GM23338 (cell line): ENCODE results near the gene CATSPERD. TPM values are rescaled to one million over a fixed set of nuclear protein-coding genes. Genes with fewer than 3 reads are reported as not detected.

Source experiments
- ATAC-seq: fragments of 200-7000 bp; cut with Tn5 transposase; 3 replicates; pipeline ENCODE4 v1.9.1; 2020
- DNase-seq: peaks from one replicate; pipeline ENCODE4 v3.0.0-alpha.2; 2015; ENCODE audit warnings: low spot score
- H2AFZ ChIP-seq: fragments of 200-600 bp; sonication (generic); 2 replicates; pipeline ENCODE4 v1.8.0; 2016; ENCODE audit warnings: antibody characterized with exemption, mild to moderate bottlenecking, moderate library complexity
- H3F3A ChIP-seq: fragments of 200-600 bp; sonication (generic); replicated peaks from 2 replicates; pipeline ENCODE4 v1.8.0; 2017; ENCODE audit warnings: antibody characterized with exemption, mixed run types, low read depth
- H3K27ac ChIP-seq: fragments of 200-600 bp; sonication (generic); 2 replicates; pipeline ENCODE4 v1.6.1; 2016; ENCODE audit warnings: low read depth
- H3K27me3 ChIP-seq: fragments of 200-600 bp; sonication (generic); 2 replicates; pipeline ENCODE4 v1.8.0; 2016; ENCODE audit warnings: mild to moderate bottlenecking, mixed run types, moderate library complexity; ENCODE audit not compliant: insufficient read depth
- H3K36me3 ChIP-seq: fragments of 200-600 bp; sonication (generic); 2 replicates; pipeline ENCODE4 v1.8.0; 2016; ENCODE audit warnings: mild to moderate bottlenecking; ENCODE audit not compliant: insufficient read depth
- H3K4me1 ChIP-seq: fragments of 200-600 bp; sonication (generic); 2 replicates; pipeline ENCODE4 v1.8.0; 2016; ENCODE audit warnings: mild to moderate bottlenecking, moderate library complexity; ENCODE audit not compliant: insufficient read depth
- H3K4me2 ChIP-seq: fragments of 200-600 bp; sonication (generic); 2 replicates; pipeline ENCODE4 v1.7.1; 2017; ENCODE audit warnings: mixed run types
- H3K4me3 ChIP-seq: fragments of 200-600 bp; sonication (generic); 2 replicates; pipeline ENCODE4 v1.6.1; 2016; ENCODE audit warnings: mixed run types
- H3K79me2 ChIP-seq: fragments of 200-600 bp; sonication (generic); replicated peaks from 2 replicates; pipeline ENCODE4 v1.8.0; 2017; ENCODE audit warnings: mild to moderate bottlenecking; ENCODE audit not compliant: insufficient read depth
- H3K9me2 ChIP-seq: fragments of 200-600 bp; sonication (generic); 2 replicates; pipeline ENCODE4 v1.8.0; 2017; ENCODE audit not compliant: insufficient read depth
- H4K20me1 ChIP-seq: fragments of 200-600 bp; sonication (generic); replicated peaks from 2 replicates; pipeline ENCODE4 v1.8.0; 2017; ENCODE audit warnings: mild to moderate bottlenecking; ENCODE audit not compliant: insufficient read depth
- H3K27ac Mint-ChIP-seq: 2 replicates; pipeline ENCODE4 v1.8.0; 2020; ENCODE audit warnings: inconsistent platforms, mild to moderate bottlenecking, moderate library complexity, mixed read lengths
- H3K27me3 Mint-ChIP-seq: 3 replicates; pipeline ENCODE4 v1.8.0; 2022; ENCODE audit warnings: low read depth, mild to moderate bottlenecking, moderate library complexity, mixed read lengths, inconsistent platforms; ENCODE audit not compliant: insufficient read depth, poor library complexity
- H3K36me3 Mint-ChIP-seq: 3 replicates; pipeline ENCODE4 v1.8.0; 2021; ENCODE audit warnings: low read depth, mild to moderate bottlenecking, inconsistent platforms, moderate library complexity, mixed read lengths
- H3K4me1 Mint-ChIP-seq: 3 replicates; pipeline ENCODE4 v1.8.0; 2020; ENCODE audit warnings: mild to moderate bottlenecking, inconsistent platforms, mixed read lengths
- H3K4me3 Mint-ChIP-seq: 3 replicates; pipeline ENCODE4 v1.8.0; 2021; ENCODE audit warnings: moderate library complexity, mild to moderate bottlenecking, inconsistent platforms, mixed read lengths
- H3K9me3 Mint-ChIP-seq: 3 replicates; pipeline ENCODE4 v1.8.0; 2020; ENCODE audit warnings: moderate library complexity, mild to moderate bottlenecking, inconsistent platforms, mixed read lengths
- CREB1 ChIP-seq: fragments of 250-450 bp; sonication (Bioruptor Pico); IDR thresholded peaks from 2 replicates; pipeline ENCODE4 v1.5.0; 2020; ENCODE audit warnings: low read depth, mild to moderate bottlenecking, moderate library complexity
- EZH2phosphoT487 ChIP-seq: fragments of 200-600 bp; sonication (generic); IDR thresholded peaks from one replicate; pipeline ENCODE4 v1.8.1; 2018; ENCODE audit warnings: antibody characterized with exemption; ENCODE audit not compliant: unreplicated experiment
- JUNB ChIP-seq: IDR thresholded peaks from one replicate; pipeline ENCODE4 v1.6.1; 2016; ENCODE audit warnings: antibody characterized with exemption; ENCODE audit not compliant: unreplicated experiment
- NANOG ChIP-seq: IDR thresholded peaks from 2 replicates; pipeline ENCODE4 v1.6.1; 2016; ENCODE audit warnings: antibody characterized with exemption, borderline replicate concordance
- POLR2AphosphoS5 ChIP-seq: IDR thresholded peaks from 2 replicates; pipeline ENCODE4 v1.6.1; 2016; ENCODE audit warnings: antibody characterized with exemption, low read depth
- STAT1 ChIP-seq: IDR thresholded peaks from one replicate; pipeline ENCODE4 v1.6.1; 2016; ENCODE audit warnings: antibody characterized with exemption; ENCODE audit not compliant: unreplicated experiment
- ZNF331 ChIP-seq: fragments of 250-450 bp; sonication (Bioruptor Pico); IDR thresholded peaks from 2 replicates; pipeline ENCODE4 v1.5.0; 2020; ENCODE audit warnings: low read depth, mild to moderate bottlenecking, moderate library complexity
- ZNF462 ChIP-seq: fragments of 250-450 bp; sonication (Bioruptor Pico); IDR thresholded peaks from 2 replicates; pipeline ENCODE4 v1.5.0; 2020; ENCODE audit warnings: mild to moderate bottlenecking, moderate library complexity
- polyA plus RNA-seq: library from polyadenylated mRNA; unstranded; fragments of >200 nt; fragmentation: Nextera tagmentation; extraction: Ambion mirVana; gene quantifications from 2 replicates; pipeline ENCODE4 v1.2.1, GENCODE V29; 2016
- total RNA-seq: library from RNA; depleted of rRNA; stranded (reverse); fragments of >200 nt; shearing (Covaris generic); gene quantifications from 2 replicates; pipeline ENCODE4 v1.2.3, GENCODE V29; 2014

The CATSPERD gene
- total and polyA plus RNA-seq, 2 experiments from 2014 or later: 0.17 TPM; not detected in 1

GRCh38 chr19:5718579-5719273, 1.7 kb upstream of the CATSPERD start (continued):
- TF ChIP-seq ZNF462 (no peak), CREB1 (CRISPR knock-in tag) (no peak), ZNF331 (CRISPR knock-in tag) (no peak), NANOG (no peak), POLR2AphosphoS5 (no peak), EZH2phosphoT487 (no peak), JUNB (no peak), STAT1 (no peak)

GRCh38 chr19:5719274-5719960, 1.0 kb upstream of the CATSPERD start:
- Histone ChIP-seq H3K79me2 (peaks cover 53% of the 10 kb centered on the region), H3K9me2 (no peaks in the 10 kb centered on the region), H3K27ac (peak overlapping the region; percentile 89), H4K20me1 (peaks cover 24% of the 10 kb centered on the region), H3K4me1 (peaks cover 8% of the 10 kb centered on the region), H3K36me3 (peaks cover 4% of the 10 kb centered on the region; the same call in 1 of the 2 replicates), H3K27me3 (no peaks in the 10 kb centered on the region), H3K4me3 (peak overlapping the region; percentile 88), H2AFZ (no peak overlapping the region), H3F3A (0 out of 2 replicates have a peak, but pooled peaks cover 5% of the 10 kb centered on the region), H3K4me2 (peak overlapping the region; percentile 99)
- Mint-ChIP-seq H3K4me3 (peak overlapping the region; percentile 98), H3K9me3 (no peaks in the 10 kb centered on the region), H3K36me3 (peaks cover 33% of the 10 kb centered on the region), H3K27me3 (peaks cover 22% of the 10 kb centered on the region), H3K4me1 (peaks cover 15% of the 10 kb centered on the region), H3K27ac (peak overlapping the region; percentile 99)
- DNase-seq (peak; percentile 42), ATAC-seq (no peak)
- TF ChIP-seq EZH2phosphoT487 (no peak), ZNF462 (no peak), STAT1 (no peak), CREB1 (CRISPR knock-in tag) (no peak)
